HG03571 (cell line): ENCODE measurements around the gene IL11RA.

Experiments used
- ATAC-seq: cut with Tn5 transposase; IDR thresholded peaks from one replicate; pipeline ENCODE4 v1.9.1; 2021; ENCODE audit not compliant: unreplicated experiment

The IL11RA gene

GRCh38 chr9:34684816-34685215, 32.8 kb downstream of the IL11RA start:
- no peak for ATAC-seq

GRCh38 chr9:34685591-34685990, 33.6 kb downstream of the IL11RA start:
- no peak for ATAC-seq

- no peak for ATAC-seq
Observed at GRCh38 chr9:34686231-34686630, 34.2 kb downstream of the IL11RA start.

- ATAC-seq = no peak
Observed at GRCh38 chr9:34686732-34687131, 34.7 kb downstream of the IL11RA start.

- ATAC-seq = no peak
Observed at GRCh38 chr9:34687276-34688030, 35.5 kb downstream of the IL11RA start.

- no peak for ATAC-seq
Observed at GRCh38 chr9:34688329-34689115, 36.5 kb downstream of the IL11RA start.

GRCh38 chr9:34689116-34689470, 37.1 kb downstream of the IL11RA start:
- no peak for ATAC-seq

- ATAC-seq = no peak
Observed at GRCh38 chr9:34689512-34689911, 37.5 kb downstream of the IL11RA start.

- ATAC-seq = no peak
Observed at GRCh38 chr9:34690983-34691935, 39.3 kb downstream of the IL11RA start, which contains the start of gene CCL19. Gene CCL19 (minus strand): TSS chr9:34691276. CDS start chr9:34691139, 137 bp downstream.

GRCh38 chr9:34691936-34692315, 39.9 kb downstream of the IL11RA start:
- ATAC-seq = no peak

GRCh38 chr9:34693560-34693959, 41.6 kb downstream of the IL11RA start:
- no peak for ATAC-seq

GRCh38 chr9:34694811-34695210, 42.8 kb downstream of the IL11RA start:
- ATAC-seq = no peak

- no peak for ATAC-seq
Observed at GRCh38 chr9:34701023-34701768, 49.2 kb downstream of the IL11RA start.

GRCh38 chr9:34701769-34702736, 50.1 kb downstream of the IL11RA start:
- ATAC-seq = no peak

GRCh38 chr9:34707130-34707529, 55.1 kb downstream of the IL11RA start:
- ATAC-seq = no peak

GRCh38 chr9:34709196-34709978, 57.4 kb downstream of the IL11RA start:
- no peak for ATAC-seq

- no peak for ATAC-seq
Observed at GRCh38 chr9:34710023-34710422, 58.0 kb downstream of the IL11RA start, which contains the start of gene CCL21. Gene CCL21 (minus strand): TSS chr9:34710136. CDS start chr9:34710066, 70 bp downstream.
